22Rv1 (cell line): ENCODE measurements around the gene NFIA.

ENCODE experiments used
- H3K27ac ChIP-seq: fragments of 450-650 bp; 2 replicates; pipeline ENCODE4 v1.5.1; 2017
- ZFX ChIP-seq: fragments of 450-650 bp; IDR thresholded peaks from 2 replicates; pipeline ENCODE4 v1.6.1; 2017; ENCODE audit warnings: antibody characterized with exemption, borderline replicate concordance
- TF ChIP-seq, protein P1 (sequence below): fragments of 450-650 bp; IDR thresholded peaks from 2 replicates; pipeline ENCODE4 v1.5.1; 2017; ENCODE audit warnings: mild to moderate bottlenecking

Gene NFIA

DNA sequence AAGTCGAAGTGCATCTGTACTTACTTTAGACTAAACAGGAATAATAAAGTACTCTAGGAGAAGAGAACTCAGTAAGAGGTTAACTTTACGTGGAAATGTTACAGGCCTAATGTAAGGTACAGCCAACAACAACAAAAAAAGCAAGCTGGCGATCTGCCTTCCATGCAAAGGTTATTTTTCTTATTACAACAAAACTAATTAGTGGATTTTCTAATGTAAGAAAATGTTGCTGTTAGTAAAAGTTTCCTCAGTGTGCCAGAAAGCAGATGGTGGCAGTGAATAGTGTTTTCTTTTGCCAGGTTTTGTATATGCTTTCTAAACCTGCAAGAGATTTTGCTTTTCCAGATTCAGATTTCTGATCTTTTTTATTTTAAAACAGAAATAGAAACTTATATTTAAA lies 179.2 kb downstream of the NFIA start:
- H3K27ac ChIP-seq = no peak overlapping the region
- TF ChIP-seq, protein P1, sequence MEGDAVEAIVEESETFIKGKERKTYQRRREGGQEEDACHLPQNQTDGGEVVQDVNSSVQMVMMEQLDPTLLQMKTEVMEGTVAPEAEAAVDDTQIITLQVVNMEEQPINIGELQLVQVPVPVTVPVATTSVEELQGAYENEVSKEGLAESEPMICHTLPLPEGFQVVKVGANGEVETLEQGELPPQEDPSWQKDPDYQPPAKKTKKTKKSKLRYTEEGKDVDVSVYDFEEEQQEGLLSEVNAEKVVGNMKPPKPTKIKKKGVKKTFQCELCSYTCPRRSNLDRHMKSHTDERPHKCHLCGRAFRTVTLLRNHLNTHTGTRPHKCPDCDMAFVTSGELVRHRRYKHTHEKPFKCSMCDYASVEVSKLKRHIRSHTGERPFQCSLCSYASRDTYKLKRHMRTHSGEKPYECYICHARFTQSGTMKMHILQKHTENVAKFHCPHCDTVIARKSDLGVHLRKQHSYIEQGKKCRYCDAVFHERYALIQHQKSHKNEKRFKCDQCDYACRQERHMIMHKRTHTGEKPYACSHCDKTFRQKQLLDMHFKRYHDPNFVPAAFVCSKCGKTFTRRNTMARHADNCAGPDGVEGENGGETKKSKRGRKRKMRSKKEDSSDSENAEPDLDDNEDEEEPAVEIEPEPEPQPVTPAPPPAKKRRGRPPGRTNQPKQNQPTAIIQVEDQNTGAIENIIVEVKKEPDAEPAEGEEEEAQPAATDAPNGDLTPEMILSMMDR = no peak
- no peak for TF ChIP-seq ZFX

DNA sequence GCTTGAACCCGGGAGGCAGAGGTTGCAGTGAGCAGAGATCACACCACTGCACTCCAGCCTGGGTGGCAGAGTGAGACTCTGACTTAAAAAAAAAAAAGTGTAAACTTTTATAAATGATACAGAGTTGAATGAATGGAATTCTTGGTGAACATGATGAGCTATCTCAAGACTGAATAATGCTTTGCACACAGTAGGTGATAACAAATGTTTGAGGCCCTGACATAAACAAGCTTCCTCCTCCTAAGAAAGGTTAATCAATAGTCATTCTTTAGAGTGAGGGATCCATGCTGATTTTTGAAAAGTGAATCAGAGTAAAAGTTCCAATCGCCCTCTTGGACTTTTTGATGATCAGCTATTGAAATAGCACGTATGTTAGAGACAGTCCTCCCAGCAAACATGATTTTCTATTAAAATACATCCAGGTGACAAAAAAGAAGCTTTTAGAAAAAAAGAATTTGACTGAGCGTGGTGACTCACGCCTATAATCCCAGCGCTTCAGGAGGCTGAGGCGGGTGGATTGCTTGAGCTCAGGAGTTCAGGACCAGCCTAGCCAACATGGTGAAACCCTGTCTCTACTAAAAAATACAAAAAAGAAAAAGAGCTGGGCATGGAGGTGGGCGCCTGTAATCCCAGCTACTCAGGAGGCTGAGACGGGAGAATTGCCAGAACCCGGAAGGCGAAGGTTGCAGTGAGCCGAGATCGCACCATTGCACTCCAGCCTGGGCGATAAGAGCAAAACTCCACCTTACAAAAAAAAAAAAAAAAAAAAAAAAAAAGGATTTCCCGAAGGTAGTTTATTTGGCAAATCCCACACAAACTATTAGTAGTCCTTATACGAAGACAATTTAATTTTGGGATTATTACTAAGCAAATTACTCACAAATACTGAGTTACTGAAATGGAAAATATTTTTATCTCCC lies 181.8 kb downstream of the NFIA start:
- TF ChIP-seq ZFX = no peak
- TF ChIP-seq, protein P1 = no peak
- H3K27ac ChIP-seq = no peak overlapping the region

DNA sequence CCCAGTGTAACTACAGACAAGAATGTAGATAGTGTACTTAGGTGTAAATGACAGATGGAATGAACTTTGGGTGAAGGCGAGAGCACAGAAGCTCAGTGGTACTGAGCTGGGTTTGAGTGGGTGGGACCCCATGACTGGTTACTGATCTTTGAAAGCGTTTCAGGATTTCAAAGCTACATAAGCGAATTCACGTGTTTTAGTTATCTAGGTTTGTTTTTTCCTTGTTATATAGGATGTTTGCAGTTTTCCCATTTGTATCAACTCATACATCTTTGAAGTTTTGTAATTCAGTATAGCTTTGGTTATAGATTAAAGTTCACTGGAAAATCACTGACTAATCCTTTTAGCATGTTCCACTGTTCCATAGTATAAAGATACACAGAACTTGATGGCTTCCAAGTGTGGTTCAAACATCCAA lies 182.5 kb downstream of the NFIA start:
- TF ChIP-seq, protein P1 = no peak
- TF ChIP-seq ZFX = no peak
- H3K27ac ChIP-seq = no peak overlapping the region

DNA sequence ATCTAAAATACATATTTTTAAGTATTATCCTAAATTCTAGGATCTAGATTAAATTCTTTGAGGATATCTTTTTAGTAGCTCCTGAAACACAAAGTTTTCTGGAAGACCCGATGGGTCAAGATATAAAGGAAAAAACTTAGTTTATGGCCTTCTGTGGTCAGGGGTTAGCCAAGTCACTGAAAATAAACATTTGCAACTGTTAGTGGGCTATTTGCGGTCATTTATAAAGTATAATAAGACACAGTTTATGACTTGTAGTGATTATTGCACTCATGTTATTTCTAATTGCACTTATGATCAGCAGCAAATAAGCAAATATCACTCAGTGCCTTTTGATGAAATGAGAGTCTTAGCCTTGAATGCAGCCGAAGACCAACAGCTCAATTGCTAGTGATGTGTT lies 183.3 kb downstream of the NFIA start:
- H3K27ac ChIP-seq = no peak overlapping the region
- TF ChIP-seq, protein P1 = no peak
- TF ChIP-seq ZFX = no peak

DNA sequence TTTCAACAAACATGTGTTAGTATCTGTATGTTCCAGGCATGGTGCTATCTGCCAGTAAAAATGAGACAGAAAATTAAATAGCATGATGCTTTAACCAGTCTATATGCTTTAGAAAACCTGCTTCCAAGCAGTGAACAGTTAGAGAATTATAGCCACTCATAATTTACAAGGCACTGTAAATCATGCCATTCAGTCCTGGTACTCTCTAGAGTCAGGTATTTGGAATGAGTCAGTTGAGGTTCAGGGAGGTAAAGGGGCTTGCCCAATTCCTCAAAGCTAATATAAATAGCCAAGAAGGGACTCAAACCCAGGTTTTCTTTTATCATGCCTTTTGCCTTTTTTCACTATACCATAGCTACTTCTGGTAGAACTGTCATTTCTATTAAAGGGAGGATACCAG lies 184.4 kb downstream of the NFIA start:
- H3K27ac ChIP-seq = no peak overlapping the region
- no peak for TF ChIP-seq ZFX
- TF ChIP-seq, protein P1 = no peak

DNA sequence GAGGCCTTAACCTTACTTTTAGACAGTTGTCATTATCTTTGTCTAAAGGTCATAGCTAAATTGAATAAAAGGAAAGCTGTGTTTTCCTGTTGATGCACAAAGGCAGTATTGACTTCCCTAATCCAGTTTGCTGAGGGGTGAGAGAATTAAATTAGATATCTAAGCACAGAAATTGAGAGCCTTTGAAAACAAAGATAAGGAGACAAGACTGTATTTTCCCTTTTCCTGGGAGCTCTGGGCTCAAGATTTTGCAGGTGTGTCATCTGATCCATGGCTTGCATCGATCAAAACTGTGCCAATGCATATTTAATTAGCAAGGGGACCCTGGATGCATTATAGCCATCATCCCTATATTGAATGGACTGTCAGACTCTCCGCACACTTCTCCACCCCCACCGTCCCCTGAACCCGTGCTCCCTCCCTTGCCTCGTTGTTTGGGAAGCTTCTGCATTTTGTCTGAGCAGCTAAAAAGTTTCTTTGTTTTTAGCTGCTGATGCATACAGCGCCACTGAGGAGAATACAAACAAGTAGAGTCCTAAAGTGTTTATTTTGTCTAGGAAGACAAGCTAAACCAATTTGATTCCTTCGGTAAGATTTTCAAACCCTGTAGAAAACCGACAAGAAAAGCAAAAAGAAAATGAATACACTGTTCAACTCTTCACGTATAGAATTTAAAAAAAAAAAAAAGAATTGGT lies 186.3 kb downstream of the NFIA start:
- no peak for TF ChIP-seq ZFX
- H3K27ac ChIP-seq = no peak overlapping the region

DNA sequence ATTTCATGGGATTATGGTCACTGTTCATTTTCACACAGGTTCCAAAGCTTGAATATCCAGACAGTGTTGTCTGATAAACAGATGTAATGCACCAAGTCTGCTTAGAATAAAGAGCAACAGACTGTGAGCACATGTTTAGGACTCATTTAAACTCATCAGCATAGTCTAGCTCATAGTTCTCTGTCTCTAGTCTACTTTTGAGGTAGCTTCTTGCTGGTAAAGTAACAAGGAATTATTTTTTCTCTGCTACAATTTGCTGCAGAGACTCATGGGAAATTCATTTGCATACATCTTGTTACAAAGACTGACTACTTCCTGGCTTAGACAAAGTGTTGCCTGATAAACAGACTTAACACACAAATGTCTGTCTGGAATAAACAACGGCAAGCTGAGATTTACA lies 187.2 kb downstream of the NFIA start:
- TF ChIP-seq, protein P1 = no peak
- TF ChIP-seq ZFX = no peak
- no peak overlapping the region for H3K27ac ChIP-seq
